Astrocyte of the spinal cord (primary cell): Measurements from ENCODE around the gene TTC4.

Source experiments
- DNase-seq: peaks from one replicate; pipeline ENCODE4 v3.0.0; 2011; ENCODE audit warnings: low read depth, low spot score
- H3K4me3 ChIP-seq: 2 replicates; pipeline ENCODE4 v1.5.1; 2011; ENCODE audit warnings: low read depth, mild to moderate bottlenecking, low read length, moderate library complexity
- CTCF ChIP-seq: IDR thresholded peaks from 2 replicates; pipeline ENCODE4 v1.5.1; 2012; ENCODE audit warnings: low read depth, mild to moderate bottlenecking, low read length, inconsistent platforms
- in situ Hi-C: cut with HindIII; loops from 2 replicates; pipeline ENCODE4 v1.10.0; 2017; ENCODE audit warnings: low sequenced_read_pairs

The TTC4 gene

DNA sequence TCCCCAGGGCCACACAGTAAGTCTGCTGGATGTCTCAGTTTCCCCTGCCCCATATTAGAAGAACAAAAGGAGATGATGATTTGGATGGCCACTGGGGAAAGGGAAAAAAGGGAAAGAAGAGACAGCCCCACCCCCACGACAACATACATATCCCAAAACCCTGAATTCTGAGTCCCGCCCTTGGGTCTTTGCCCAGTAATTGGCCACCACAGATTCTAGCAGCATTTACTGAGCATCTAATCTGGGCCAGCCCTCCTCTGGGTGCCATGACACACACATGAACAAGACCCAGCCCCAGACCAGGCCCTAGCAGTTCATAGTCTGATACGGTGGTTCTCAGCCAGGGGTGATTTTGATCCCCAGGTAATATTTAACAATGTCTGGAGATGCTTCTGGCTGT is 5.2 kb upstream of the TTC4 start:
- in situ Hi-C loops, result no loop called here
- no peak for DNase-seq
- TF ChIP-seq CTCF, result no peak
- H3K4me3 ChIP-seq, result no peak overlapping the region

DNA sequence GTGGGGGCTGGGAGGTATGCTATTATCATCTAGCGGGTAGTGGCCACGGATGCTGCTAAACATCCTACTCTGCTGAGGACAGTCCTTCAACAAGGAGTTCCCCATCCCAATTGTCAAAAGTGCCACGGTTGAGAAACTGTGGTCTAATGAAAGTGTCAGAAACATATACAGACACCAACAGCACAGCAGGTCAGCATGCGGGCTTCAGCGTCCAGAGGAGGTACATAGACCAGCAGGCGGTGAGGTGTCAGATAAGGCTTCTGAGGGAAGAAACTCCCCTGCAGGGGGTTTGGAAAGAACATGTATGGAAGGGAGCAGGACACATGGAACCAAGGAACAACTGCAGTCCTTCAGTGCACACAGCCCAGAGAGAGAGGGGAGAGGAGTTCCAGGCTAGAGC is 4.8 kb upstream of the TTC4 start:
- TF ChIP-seq CTCF, result no peak
- no peak for DNase-seq
- in situ Hi-C loops, result no loop called here
- H3K4me3 ChIP-seq, result no peak overlapping the region

DNA sequence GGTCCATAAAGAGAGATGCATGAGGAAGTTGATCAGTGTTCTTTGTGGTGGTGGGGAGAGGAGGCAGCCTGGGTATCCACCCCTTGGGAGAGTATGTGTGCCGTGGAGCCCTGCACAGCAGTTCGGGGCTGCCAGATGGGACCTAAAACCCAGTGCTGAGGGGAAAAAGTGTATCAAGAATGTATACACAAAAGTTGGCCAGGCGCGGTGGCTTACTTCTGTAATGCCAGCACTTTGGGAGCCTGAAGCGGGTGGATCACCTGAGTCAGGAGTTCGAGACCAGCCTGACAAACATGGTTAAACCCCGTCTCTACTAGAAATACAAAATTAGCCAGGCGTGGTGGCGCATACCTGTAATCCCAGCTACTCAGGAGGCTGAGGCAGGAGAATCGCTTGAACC is 4.1 kb upstream of the TTC4 start:
- no peak for TF ChIP-seq CTCF
- no peak overlapping the region for H3K4me3 ChIP-seq
- no peak for DNase-seq
- in situ Hi-C loops, result no loop called here

GRCh38 chr1:54714881-54715492 is 674 bp upstream of the TTC4 start:
- H3K4me3 ChIP-seq, result peak overlapping the region; percentile 95
- in situ Hi-C loops, result no loop called here
- no peak for DNase-seq
- no peak for TF ChIP-seq CTCF

DNA sequence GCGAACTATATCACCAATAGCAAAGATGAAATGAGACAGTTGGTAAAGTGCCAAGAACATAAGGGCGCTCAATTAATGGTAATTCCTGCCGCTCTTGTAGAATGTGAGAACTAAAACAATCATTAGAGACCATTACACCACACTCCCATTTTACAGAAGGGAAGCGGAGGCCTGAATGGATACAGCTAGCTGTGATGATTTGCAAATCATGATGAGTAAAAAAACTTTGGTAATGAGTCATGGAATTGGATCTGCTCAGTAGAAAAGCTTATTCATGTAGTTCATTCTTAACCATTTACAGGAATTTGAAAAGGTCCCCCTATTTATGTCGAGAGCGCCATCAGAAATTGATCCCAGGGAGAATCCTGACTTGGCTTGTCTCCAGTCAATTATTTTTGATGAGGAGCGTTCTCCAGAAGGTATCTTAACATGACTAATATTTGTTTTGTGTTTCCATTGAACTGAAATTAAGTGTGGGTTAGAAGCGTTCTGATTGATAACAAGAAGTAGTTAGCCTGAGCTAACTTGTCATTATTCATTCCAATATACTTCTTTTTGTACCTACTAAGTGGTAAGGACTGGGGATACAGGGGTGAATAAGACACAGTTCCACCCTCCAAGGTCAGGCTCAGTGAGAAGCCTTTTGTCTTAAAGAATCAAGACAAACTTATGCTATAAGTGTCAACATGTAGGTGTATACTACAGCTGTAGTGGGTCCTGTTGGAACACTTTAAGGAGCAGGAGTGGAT is 812 bp downstream of the TTC4 start:
- H3K4me3 ChIP-seq, result peak overlapping the region; percentile 95
- DNase-seq, result peak; percentile 69
- in situ Hi-C loops, result no loop called here
- TF ChIP-seq CTCF, result no peak

DNA sequence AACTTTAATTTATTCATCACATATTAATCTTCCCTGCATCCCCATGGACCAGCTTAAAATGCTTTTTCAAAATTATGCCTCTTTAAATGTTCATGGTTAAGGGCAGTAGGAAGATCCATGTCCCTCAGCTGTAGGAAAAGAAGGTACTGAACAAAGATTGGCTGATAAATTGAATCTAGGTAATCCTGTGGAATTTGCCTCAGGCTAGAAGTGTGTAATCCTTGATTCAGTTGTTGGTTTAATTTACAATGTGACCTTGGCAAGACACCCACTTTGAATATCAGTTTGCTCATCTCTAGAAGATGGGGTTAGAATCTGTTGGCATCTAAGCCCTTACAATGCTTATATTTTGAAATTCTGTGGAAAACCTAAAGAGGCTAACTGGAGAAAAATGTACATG is 6.1 kb downstream of the TTC4 start:
- no peak for DNase-seq
- no peak for TF ChIP-seq CTCF
- H3K4me3 ChIP-seq, result no peak overlapping the region
- in situ Hi-C loops, result no loop called here
